Epithelial cell of proximal tubule (primary cell): ENCODE measurements around the gene TMCC2. TPM values are rescaled to one million over a fixed set of nuclear protein-coding genes. Genes with fewer than 3 reads are reported as not detected.

Source experiments
- DNase-seq: peaks from one replicate; pipeline ENCODE4 v3.0.0-alpha.2; 2011; ENCODE audit warnings: low read depth
- H3K4me3 ChIP-seq: 2 replicates; pipeline ENCODE4 v1.5.1; 2011; ENCODE audit warnings: low read depth, mild to moderate bottlenecking, low read length
- CTCF ChIP-seq: conservative IDR thresholded peaks from 2 replicates; pipeline ENCODE4 v1.5.1; 2012; ENCODE audit warnings: low read depth, mild to moderate bottlenecking, low read length
- total RNA-seq: library from RNA; depleted of rRNA; stranded (reverse); fragments of >200 nt; gene quantifications from 2 replicates; pipeline ENCODE4 v1.2.3, GENCODE V29; 2015

TMCC2 gene
- total RNA-seq, 1 donor from 2014 or later, result 5.0 TPM

- TF ChIP-seq CTCF, result no peak
- H3K4me3 ChIP-seq, result no peak overlapping the region
Observed at GRCh38 chr1:205303247-205303888, 75.6 kb downstream of the TMCC2 start.

GRCh38 chr1:205304046-205304694, 76.4 kb downstream of the TMCC2 start:
- no peak overlapping the region for H3K4me3 ChIP-seq
- TF ChIP-seq CTCF, result no peak
- DNase-seq, result no peak

More at GRCh38 chr1:205303247-205303888, 75.6 kb downstream of the TMCC2 start:
- no peak for DNase-seq

GRCh38 chr1:205304695-205305070, 76.9 kb downstream of the TMCC2 start:
- H3K4me3 ChIP-seq, result no peak overlapping the region
- DNase-seq, result no peak
- TF ChIP-seq CTCF, result no peak

- no peak for DNase-seq
- no peak overlapping the region for H3K4me3 ChIP-seq
- no peak for TF ChIP-seq CTCF
Observed at GRCh38 chr1:205306929-205307566, 79.3 kb downstream of the TMCC2 start.

GRCh38 chr1:205309741-205310140, 82.0 kb downstream of the TMCC2 start:
- no peak for TF ChIP-seq CTCF
- H3K4me3 ChIP-seq, result no peak overlapping the region
- DNase-seq, result no peak

- DNase-seq, result no peak
- no peak overlapping the region for H3K4me3 ChIP-seq
- no peak for TF ChIP-seq CTCF
Observed at GRCh38 chr1:205310976-205311704, 83.4 kb downstream of the TMCC2 start.
